Brain pericyte (primary cell): ENCODE measurements around the gene SLCO6A1.

Experiments used
- DNase-seq: peaks from one replicate; pipeline ENCODE4 v3.0.0-alpha.2; 2012; ENCODE audit warnings: low read depth, low spot score

Gene SLCO6A1

DNA sequence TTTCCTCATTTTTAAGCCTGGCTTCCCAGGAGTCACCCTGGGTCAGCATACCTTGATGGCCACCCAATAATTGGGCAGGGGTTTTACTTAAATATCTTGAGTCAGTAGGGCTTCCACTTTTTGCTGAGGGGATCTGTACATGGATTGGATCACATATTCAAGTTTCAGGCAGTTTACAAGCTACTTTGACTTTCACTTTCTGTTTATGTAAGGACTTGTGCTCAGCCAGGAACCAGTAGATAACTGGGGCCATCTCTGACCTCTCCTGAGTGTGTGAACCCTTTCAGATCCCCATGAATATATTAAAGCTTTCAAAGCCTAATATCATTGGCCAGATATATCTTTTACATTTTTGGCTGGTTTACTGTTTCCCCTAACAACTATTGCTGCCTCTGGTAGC, 45.1 kb downstream of the SLCO6A1 start:
- DNase-seq: no peak

DNA sequence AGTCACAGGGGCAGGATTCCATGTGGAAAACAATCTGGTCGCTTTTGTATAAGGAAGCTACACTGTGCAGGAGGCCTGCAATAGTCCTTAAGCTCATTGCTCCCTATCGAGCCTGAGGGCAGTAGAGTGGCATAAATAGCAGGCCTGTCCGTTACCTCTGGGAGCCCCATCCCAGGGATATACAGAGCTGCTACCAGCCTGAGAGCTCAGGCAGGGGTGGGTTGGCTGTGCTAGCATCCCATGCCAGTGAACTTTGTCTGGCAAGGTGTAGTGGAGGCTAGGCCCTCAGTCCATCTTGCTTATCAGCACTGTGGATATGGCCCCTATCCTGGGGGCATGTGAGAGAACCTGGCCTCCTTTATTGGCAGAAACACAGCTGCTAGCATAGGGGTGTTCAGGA, 47.7 kb downstream of the SLCO6A1 start:
- DNase-seq: no peak

DNA sequence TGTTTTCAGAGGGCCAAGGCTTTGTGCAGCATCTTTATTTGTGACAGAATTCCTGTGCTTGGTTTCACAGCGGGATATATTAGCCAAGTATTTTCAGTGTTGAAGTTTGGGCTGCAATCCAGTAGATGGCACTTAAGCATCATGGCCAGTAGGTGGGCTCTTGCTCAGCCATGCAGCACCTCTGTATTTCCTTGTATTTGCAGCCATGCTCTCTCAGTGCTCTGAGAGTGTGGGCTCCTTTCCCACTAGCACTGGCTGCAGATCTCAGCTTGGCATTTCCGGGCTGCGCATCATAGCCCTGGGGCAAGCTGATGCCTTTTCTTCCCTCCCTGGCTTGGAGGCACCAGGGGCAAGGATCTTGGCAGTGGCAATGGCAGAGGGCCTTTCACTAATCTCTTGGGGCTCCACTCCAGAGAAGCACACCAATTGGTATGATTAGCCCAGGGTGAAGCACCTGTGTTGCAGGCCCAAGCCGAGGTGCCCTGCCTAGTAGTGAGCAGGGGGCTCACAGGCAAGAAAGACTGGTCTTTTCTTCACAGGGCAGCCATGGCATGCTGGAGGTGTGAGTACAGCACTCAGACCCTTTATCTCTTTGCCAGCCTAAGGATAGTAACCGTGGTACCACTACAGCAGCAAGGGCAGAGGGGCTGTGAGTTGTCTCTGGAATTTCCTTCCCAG, 48.3 kb downstream of the SLCO6A1 start:
- DNase-seq: no peak

DNA sequence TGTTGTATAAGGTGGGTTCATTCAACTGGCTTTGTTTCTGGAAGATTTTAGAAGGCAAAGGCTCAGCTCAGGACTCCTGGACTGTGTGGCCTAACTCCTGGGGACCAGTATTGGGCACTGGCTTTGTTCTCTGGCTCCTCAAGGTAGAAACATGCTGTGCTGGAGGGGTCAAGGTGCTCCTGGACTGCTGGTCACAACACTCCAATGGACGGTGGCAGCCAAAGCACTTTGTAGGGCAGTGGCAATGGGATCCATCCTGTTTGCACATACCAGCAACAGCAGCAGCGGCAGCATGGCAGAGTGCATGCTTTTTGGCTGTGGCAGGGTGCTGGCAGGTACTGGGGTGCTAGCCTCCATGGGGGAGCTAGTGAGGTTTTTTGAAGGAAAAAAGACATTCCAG, 65.3 kb downstream of the SLCO6A1 start:
- no peak for DNase-seq

DNA sequence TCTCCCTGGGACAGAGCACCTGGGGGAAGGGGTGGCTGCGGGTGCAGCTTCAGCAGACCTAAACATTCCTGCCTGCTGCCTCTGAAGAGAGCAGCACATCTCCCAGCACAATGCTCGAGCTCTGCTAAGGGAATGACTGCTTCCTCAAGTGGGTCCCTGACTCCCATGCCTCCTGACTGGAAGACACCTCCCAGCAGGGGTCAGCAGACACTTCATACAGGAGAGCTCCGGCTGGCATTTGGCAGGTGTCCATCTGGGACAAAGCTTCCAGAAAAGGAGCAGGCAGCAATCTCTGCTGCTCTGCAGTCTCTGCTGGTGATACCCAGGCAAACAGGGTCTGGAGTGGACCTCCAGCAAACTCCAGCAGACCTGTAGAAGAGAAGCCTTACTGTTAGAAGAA, 77.2 kb downstream of the SLCO6A1 start:
- DNase-seq: no peak

DNA sequence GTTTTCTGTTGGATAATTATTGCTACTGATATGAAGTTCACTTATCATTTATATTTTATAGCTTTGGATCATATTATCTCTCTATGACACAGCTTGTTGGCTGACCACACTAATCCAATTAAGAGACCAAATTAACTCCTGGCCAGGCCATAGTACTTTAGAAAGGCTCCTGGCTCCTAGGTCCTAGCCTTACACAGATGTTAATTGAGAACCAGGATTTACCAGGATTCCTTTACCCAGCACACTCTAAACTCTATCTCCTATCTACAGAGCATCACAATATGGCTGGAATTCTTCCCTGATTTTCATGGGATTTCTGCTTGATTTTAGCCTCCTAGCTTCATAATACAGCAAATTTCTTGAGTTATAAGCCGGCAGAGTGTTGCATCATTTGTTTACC, 80.3 kb downstream of the SLCO6A1 start:
- no peak for DNase-seq

DNA sequence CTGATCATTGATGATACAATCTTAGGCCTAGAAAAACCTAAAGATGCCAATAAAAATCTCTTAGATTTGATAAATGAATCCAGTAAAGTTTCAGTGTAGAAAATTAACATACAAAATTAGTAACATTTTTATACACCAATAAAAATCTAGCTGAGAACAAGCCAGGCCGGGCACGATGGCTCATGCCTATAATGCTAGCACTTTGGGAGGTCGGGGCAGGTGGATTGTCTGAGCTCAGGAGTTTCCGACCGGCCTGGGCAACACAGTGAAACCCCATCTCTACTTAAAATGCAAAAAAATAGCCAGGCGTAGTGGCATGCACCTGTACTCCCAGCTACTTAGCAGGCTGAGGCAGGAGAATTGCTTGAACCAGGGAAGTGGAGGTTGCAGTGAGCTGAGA, 84.4 kb downstream of the SLCO6A1 start:
- no peak for DNase-seq

DNA sequence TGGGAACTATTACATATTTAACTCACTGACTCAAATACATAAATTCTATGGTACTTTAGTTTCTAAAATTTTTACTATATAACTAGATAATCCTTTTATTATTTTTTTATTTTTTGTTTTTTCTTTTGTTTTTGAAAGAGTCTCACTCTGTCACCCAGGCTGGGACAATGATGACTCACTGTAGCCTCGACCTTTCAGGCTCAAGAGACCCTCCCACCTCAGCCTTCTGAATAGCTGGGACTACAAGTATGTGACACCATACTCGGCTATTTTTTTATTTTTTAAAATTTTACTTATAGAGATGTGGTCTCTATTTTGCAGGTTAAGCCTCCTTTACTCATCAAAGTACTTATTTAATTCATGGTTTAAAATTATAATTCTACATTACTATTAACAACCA, 110.6 kb downstream of the SLCO6A1 start:
- no peak for DNase-seq

DNA sequence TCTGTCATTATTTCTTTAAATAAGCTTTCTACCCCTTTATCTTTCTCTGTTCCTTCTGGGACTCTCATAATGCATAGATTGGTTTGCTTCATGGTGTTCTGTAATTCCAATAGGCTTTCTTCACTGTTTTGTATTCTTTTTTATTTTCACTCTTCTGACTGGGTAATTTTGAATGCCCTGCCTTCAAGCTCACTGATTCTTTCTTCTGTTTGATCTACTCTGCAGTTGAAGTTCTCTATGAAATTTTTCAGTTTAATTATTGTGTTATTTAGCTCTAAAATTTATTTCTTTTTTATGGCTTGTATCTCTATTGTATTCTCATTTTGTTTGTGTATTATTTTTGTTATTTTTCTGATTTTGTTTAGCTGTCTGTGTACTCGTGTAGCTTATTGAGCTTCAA, 113.4 kb downstream of the SLCO6A1 start:
- DNase-seq: no peak

DNA sequence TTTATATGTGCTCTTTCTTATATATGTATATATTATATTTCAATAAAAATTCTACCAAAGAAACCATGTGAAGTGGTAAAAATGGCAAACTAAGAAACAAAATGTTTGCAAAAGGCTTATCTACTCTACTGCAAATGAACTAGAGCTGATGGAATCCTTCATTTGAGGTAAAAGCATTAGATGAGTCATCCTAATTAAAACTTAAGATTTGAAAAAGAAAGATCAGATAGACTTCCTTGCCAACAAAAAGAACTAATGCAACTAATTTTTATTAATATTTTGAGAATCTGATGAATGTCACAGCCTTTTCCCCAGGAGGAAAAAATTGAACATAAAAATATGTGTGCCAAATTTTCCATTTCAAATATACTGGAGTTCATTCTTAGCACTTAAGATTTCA, 118.6 kb downstream of the SLCO6A1 start:
- no peak for DNase-seq

DNA sequence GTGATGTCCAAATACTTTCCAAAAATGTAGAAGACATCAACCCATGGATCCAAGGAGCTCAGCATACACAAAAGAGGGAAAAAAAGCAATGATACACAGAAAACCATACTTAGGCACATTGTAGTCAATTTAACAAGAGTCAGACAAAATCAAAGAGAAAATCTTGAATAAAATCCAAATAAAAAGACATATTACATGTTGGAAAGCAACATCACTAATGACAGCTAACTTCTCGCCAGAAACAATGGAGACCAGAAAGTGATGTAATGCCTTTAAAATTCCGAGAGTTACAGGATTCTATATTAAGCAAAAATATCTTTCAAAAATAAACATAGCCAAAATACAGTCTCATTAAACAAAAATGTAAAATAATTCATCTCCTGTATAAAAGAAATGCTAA, 122.9 kb downstream of the SLCO6A1 start:
- DNase-seq: no peak

DNA sequence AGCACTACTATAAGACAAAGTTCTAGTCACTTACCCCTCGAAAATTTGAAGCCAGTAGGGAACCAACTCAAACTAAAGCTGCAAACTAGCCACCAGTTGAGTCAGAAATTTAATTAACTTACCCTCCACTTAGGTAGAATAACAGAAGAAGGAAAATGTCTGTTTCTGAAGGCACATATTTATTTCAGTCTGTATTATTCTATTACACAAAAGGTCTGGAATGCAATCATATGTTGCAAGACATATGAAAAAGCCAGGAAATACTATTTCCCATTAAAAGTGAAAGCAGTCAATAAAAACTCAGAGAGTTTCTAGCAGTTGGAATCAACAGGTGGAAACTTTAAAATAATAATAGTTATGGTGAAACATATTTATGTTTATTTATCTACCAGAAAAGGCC, 123.5 kb downstream of the SLCO6A1 start:
- DNase-seq: no peak

DNA sequence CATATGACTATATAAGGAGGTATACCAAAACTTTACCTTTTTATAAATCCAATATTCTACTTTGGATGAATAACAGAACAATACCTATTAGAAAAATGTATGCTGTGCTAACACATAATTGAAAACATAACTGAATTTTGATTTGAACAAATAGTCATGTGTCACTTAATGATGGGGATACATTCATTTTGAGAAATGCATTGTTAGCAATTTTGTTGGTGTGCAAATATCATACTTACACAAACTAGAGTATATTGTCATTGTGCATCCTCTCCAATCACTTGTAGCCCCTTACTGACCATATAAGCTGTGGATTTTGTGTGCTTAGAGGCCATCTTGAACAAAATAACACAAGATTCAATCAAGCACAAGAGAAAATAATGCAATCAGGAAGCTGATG, 130.4 kb downstream of the SLCO6A1 start:
- DNase-seq: no peak

DNA sequence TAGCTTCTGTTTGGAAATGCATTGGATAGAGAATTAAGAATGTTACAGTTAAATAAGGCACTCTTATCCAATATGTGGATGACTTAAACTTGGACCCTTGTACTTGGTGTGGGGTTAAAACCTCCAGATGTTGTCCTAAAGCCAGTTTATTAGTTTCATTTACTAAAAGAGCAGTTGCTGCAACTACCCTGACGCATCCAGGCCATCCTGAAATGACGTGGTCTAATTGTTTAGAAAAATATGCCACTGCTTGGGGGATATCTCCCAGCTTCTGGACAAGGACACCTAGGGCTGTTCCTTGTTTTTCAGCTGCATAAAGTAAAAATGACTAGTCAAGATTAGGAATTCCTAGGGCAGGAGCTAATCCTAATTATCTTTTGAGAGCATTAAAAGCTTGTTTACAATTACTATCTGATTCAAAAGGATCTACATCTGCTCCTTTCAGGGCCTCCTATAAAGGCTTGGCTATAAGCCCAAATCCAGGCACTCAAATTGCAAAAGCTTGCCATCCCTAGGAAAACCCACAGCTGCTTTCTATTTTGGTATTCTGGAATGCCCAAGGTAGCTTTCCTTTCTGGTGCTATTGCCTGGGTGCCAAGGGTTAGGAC, 157.0 kb downstream of the SLCO6A1 start:
- DNase-seq: no peak

DNA sequence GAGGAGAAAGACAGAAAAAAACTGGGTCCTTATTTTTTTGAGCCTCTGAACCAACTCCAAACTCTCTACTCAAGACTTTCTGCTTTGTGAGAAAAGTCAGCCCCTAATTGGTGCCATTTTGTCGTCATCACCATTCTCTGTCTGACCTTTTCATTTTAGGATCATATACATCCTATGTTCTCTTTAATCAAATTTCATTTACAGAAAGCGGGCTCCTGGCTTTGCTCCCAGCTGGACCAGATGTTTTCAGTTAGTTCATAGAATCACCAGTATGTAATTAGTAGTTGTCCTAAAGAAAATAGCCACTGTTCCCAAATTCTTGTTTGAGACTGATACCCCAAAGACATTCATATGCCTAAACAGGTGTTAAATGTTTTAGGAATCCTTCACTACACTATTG, 174.1 kb downstream of the SLCO6A1 start:
- DNase-seq: no peak
